ENCODE results near the gene FYN. TPM values are rescaled to one million over a fixed set of nuclear protein-coding genes. Genes with fewer than 3 reads are reported as not detected.

The FYN gene
- total RNA-seq: 150 and 158 TPM in 2 replicates

DNA sequence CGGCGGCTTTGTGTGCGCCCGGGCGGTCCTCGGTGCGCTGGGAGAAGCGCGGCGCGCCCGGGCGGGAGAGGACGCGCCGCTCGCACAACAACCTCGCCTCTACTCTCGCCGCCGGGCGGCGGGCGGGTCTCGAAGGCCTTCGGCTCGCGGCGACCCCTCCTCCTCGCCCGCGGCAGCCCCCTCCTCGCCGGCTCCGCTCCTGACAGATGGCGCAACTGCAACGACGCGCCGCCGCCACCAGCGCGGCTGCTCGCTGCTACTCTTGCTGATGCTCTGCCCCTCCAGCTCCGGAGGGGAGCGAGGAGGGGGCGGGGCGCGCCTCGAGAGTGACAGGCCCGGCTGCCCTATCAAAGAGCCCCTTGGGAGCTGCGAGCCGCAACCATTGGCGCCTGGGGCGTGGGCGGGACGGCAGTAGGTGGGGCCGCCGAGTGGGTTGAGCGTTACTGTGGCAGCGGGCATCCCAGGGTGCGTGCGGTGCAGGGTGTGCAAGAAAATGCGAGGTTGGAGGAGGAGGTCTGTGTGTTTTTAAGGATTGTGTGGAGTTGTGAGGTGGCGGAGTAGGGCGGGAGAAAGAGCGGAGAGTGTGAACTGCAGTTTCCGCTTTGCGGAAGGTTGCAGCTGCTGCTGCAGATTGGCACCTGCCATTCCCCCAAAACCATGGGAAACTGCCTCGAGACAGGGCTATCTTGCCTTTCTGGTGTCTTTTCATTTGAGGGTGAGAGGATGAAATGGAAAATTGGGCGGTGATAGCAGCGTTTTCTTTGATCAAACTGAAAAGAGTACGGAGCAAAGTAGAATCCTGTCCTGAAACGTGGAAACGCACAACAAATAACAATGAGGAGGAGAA lies at the start of gene FYN:
TSS of gene FYN (minus strand) at position 275 of the 847 bp plus-strand sequence. CDS start 153,401 bp downstream, outside the sequence.

Other genes starting within 250 kb of the FYN start
- not detected in 2 replicates for gene CCN6, start 180.7 kb upstream of the FYN start, total RNA-seq
- 21.2 and 36.4 TPM in 2 replicates for gene TUBE1, start 214.0 kb upstream of the FYN start, total RNA-seq
- gene FAM229B, start 214.1 kb upstream of the FYN start, total RNA-seq: 35.7 and 38.8 TPM in 2 replicates